HEK293 (cell line): ENCODE results near the gene SEC24A.
A peak's percentile ranks its signal among the peaks of the same experiment; 100 is the strongest.

Experiments used
- CTCF ChIA-PET: fragments of 350-600 bp; formaldehyde crosslinking; extraction: SDS; loops from one replicate; lab custom pipeline; 2021; ENCODE audit warnings: antibody characterized with exemption; lab: Yijun Ruan, JAX
- POLR2A ChIA-PET: fragments of 300-600 bp; formaldehyde crosslinking; extraction: SDS; loops from one replicate; lab custom pipeline; 2020; ENCODE audit warnings: antibody characterized with exemption, inconsistent platforms; lab: Yijun Ruan, JAX
- H3K27ac ChIP-seq: fragments of 200-500 bp; sonication (Bioruptor generic); 2 replicates; pipeline ENCODE4 v1.5.1; 2014; ENCODE audit warnings: low read depth, low read length, control low read depth, inconsistent platforms; ENCODE audit errors: extremely low read depth
- H3K36me3 ChIP-seq, 2 experiments: fragments of 200-500 bp in 1 of 2; sonication (Bioruptor generic) in 1 of 2; 1 replicate in 1 of 2; 2 replicates in 1 of 2; pipeline ENCODE4 v1.5.1; 2014 to 2017; ENCODE audit warnings: inconsistent platforms in 2 of 2, low read length in 2 of 2; ENCODE audit not compliant: control insufficient read depth in 2 of 2, insufficient read depth in 1 of 2
- H3K4me1 ChIP-seq: fragments of 200-500 bp; sonication (Bioruptor generic); 2 replicates; pipeline ENCODE4 v1.5.1; 2014; ENCODE audit warnings: mild to moderate bottlenecking, low read length, inconsistent platforms; ENCODE audit not compliant: control insufficient read depth, insufficient read depth
- H3K4me3 ChIP-seq: 2 replicates; pipeline ENCODE4 v1.5.1; 2011; ENCODE audit warnings: low read depth, mild to moderate bottlenecking, control low read depth, low read length, moderate library complexity
- H3K9me3 ChIP-seq: fragments of 200-500 bp; sonication (Bioruptor generic); 2 replicates; pipeline ENCODE4 v1.5.1; 2014; ENCODE audit warnings: low read depth, low read length, inconsistent platforms; ENCODE audit not compliant: control insufficient read depth, insufficient read depth
- HOXA7 ChIP-seq: sonication (generic); formaldehyde crosslinking; IDR thresholded peaks from 2 replicates; pipeline ENCODE4 v1.8.1; 2022; ENCODE audit warnings: missing genetic modification reagents, borderline replicate concordance
- HOXC10 ChIP-seq: sonication (generic); formaldehyde crosslinking; IDR thresholded peaks from 2 replicates; pipeline ENCODE4 v1.8.1; 2023; ENCODE audit warnings: mild to moderate bottlenecking, missing genetic modification reagents
- HOXD13 ChIP-seq: sonication (generic); formaldehyde crosslinking; IDR thresholded peaks from 2 replicates; pipeline ENCODE4 v1.8.0; 2022; ENCODE audit warnings: missing genetic modification reagents, borderline replicate concordance
- KLF16 ChIP-seq: fragments of 450-650 bp; formaldehyde crosslinking; IDR thresholded peaks from 2 replicates; pipeline ENCODE4 v1.5.1; 2017; ENCODE audit warnings: missing biosample characterization, missing genetic modification characterization
- MZF1 ChIP-seq: fragments of 450-650 bp; formaldehyde crosslinking; IDR thresholded peaks from 2 replicates; pipeline ENCODE4 v1.5.1; 2017; ENCODE audit warnings: missing biosample characterization, missing genetic modification characterization, borderline replicate concordance
- SP7 ChIP-seq: fragments of 450-650 bp; formaldehyde crosslinking; IDR thresholded peaks from 2 replicates; pipeline ENCODE4 v1.5.1; 2016; ENCODE audit warnings: missing biosample characterization, missing genetic modification characterization
- ZBTB48 ChIP-seq: fragments of 450-650 bp; formaldehyde crosslinking; IDR thresholded peaks from 2 replicates; pipeline ENCODE4 v1.5.1; 2016; ENCODE audit warnings: missing biosample characterization, missing genetic modification characterization
- ZBTB7A ChIP-seq: fragments of 450-650 bp; formaldehyde crosslinking; IDR thresholded peaks from 2 replicates; pipeline ENCODE4 v1.5.1; 2016; ENCODE audit warnings: low read depth, missing biosample characterization, missing genetic modification characterization
- ZFHX2 ChIP-seq: fragments of 450-650 bp; formaldehyde crosslinking; conservative IDR thresholded peaks from 2 replicates; pipeline ENCODE4 v1.5.1; 2016; ENCODE audit warnings: missing biosample characterization, missing genetic modification characterization
- ZNF146 ChIP-seq: fragments of 450-650 bp; formaldehyde crosslinking; IDR thresholded peaks from 2 replicates; pipeline ENCODE4 v1.5.1; 2016; ENCODE audit warnings: missing biosample characterization, missing genetic modification characterization
- ZNF211 ChIP-seq: fragments of 450-650 bp; formaldehyde crosslinking; IDR thresholded peaks from 2 replicates; pipeline ENCODE4 v1.5.1; 2016; ENCODE audit warnings: low read depth, missing biosample characterization, missing genetic modification characterization
- ZNF394 ChIP-seq: fragments of 450-650 bp; formaldehyde crosslinking; IDR thresholded peaks from 2 replicates; pipeline ENCODE4 v1.5.1; 2016; ENCODE audit warnings: missing biosample characterization, missing genetic modification characterization, mild to moderate bottlenecking, moderate library complexity, borderline replicate concordance
- ZNF426 ChIP-seq: fragments of 450-650 bp; formaldehyde crosslinking; IDR thresholded peaks from 2 replicates; pipeline ENCODE4 v1.5.1; 2017; ENCODE audit warnings: missing biosample characterization, missing genetic modification characterization, mild to moderate bottlenecking, inconsistent platforms, moderate library complexity
- ZNF549 ChIP-seq: fragments of 450-650 bp; IDR thresholded peaks from 2 replicates; pipeline ENCODE4 v1.5.1; 2018; ENCODE audit warnings: missing biosample characterization, missing genetic modification characterization, mild to moderate bottlenecking, inconsistent platforms, moderate library complexity
- ZNF555 ChIP-seq: fragments of 450-650 bp; formaldehyde crosslinking; conservative IDR thresholded peaks from 2 replicates; pipeline ENCODE4 v1.5.1; 2017; ENCODE audit warnings: missing biosample characterization, mild to moderate bottlenecking, missing genetic modification characterization, inconsistent platforms
- ZNF654 ChIP-seq: fragments of 450-650 bp; formaldehyde crosslinking; IDR thresholded peaks from 2 replicates; pipeline ENCODE4 v1.5.1; 2016; ENCODE audit warnings: low read depth, missing biosample characterization, missing genetic modification characterization
- ZNF670 ChIP-seq: fragments of 450-650 bp; formaldehyde crosslinking; IDR thresholded peaks from 2 replicates; pipeline ENCODE4 v1.5.1; 2016; ENCODE audit warnings: missing biosample characterization, missing genetic modification characterization, low read depth
- ZNF701 ChIP-seq: fragments of 450-650 bp; formaldehyde crosslinking; IDR thresholded peaks from 2 replicates; pipeline ENCODE4 v1.5.1; 2016; ENCODE audit warnings: missing biosample characterization, missing genetic modification characterization
- ZNF747 ChIP-seq: fragments of 450-650 bp; formaldehyde crosslinking; IDR thresholded peaks from 2 replicates; pipeline ENCODE4 v1.5.1; 2016; ENCODE audit warnings: missing biosample characterization, missing genetic modification characterization
- ZSCAN23 ChIP-seq: fragments of 450-650 bp; formaldehyde crosslinking; IDR thresholded peaks from 2 replicates; pipeline ENCODE4 v1.5.1; 2016; ENCODE audit warnings: missing biosample characterization, missing genetic modification characterization
- TF ChIP-seq, protein P1 (sequence below): fragments of 450-650 bp; formaldehyde crosslinking; IDR thresholded peaks from 2 replicates; pipeline ENCODE4 v1.5.1; 2016; ENCODE audit warnings: missing biosample characterization, missing genetic modification characterization
- TF ChIP-seq, protein P2 (sequence below): fragments of 450-650 bp; IDR thresholded peaks from 2 replicates; pipeline ENCODE4 v1.5.1; 2018; ENCODE audit warnings: missing biosample characterization, missing genetic modification characterization
- TF ChIP-seq, protein P3 (sequence below): fragments of 450-650 bp; formaldehyde crosslinking; conservative IDR thresholded peaks from 2 replicates; pipeline ENCODE4 v1.5.1; 2016; ENCODE audit warnings: low read depth, missing biosample characterization, missing genetic modification characterization

SEC24A gene

DNA sequence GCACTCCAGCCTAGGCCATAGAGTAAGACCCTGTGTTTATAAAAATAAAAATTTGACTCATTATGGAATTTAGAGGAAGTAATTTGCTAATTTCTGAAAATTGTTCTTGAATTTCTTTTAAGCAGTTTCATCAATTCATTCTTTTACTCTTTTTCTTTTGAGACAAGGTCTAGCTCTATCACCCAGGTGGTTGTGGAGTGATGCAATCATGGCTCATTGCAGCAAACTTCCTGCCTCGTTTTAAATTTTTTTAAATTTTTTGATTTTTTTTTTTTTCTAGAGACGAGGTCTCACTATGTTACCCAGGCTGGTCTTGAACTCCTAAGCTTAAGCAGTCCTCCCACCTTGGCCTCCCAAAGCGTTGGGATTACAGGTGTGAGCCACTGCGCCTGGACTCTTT, 86.7 kb downstream of the SEC24A start:
- no peak for TF ChIP-seq ZNF747 (tag by site-specific recombination)
- no peak for TF ChIP-seq ZNF394
- no peak for TF ChIP-seq ZNF670 (tag by site-specific recombination)
- no peak for TF ChIP-seq ZNF549 (tag by site-specific recombination)
- H3K4me3 ChIP-seq: no peak overlapping the region
- CTCF ChIA-PET: interaction anchor here (0.5 kb wide), 1 partner anchor 432 kb away, joined by 3 read pairs; no protein-coding TSS in a partner anchor
- H3K4me1 ChIP-seq: peaks cover 8% of the 10 kb centered on the region
- no peaks in the 10 kb centered on the region for H3K9me3 ChIP-seq
- no peak overlapping the region for H3K27ac ChIP-seq
- H3K36me3 ChIP-seq: no peaks in the 10 kb centered on the region
- POLR2A ChIA-PET: interaction anchor here (0.6 kb wide), 1 partner anchor 99 kb away, joined by 3 read pairs; no protein-coding TSS in a partner anchor

DNA sequence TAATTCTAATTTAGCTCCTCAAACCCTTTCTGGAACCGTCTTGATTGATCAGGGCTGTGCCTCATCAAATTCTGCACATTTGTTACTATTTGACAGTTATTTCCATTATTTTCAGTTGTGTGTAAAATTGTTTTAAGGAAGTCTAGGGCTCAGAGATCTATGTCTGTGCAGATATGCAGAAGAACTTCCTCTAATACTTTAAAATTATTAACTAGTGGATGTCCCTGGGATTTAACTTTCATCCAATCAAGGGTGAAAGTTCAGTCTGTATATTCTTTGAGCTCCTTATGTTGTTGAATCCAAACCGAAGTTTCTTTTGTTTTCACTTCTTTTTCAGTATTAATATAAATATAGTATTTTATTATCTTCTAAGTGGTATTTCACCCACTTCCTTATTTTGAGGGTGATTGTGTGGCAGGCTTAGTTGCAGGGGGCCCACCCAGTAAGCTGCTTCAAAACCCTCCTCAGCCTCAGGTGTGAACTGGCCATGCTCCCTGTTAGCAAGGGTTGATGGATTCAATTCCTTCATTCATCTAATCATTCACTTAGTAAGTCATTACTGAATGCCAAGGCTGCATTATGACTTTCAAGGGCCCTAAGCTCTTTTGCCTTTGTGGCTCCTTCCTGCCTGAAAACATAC, 87.7 kb downstream of the SEC24A start:
- peaks cover 0 to 8% of the 10 kb centered on the region in 2 experiments; a peak in 1 of 3 replicates for H3K36me3 ChIP-seq
- H3K9me3 ChIP-seq: no peaks in the 10 kb centered on the region
- ChIA-PET CTCF (interaction anchor here (0.6 to 1.2 kb wide), 4 partner anchors 19 to 159 kb away, joined by 3 to 7 read pairs (median 3); partner anchors contain the start of gene DDX46), POLR2A (no interaction called here)
- H3K4me3 ChIP-seq: no peak overlapping the region
- no peak overlapping the region for H3K27ac ChIP-seq
- H3K4me1 ChIP-seq: peaks cover 10% of the 10 kb centered on the region
- no peak for TF ChIP-seq ZNF146
- TF ChIP-seq, protein P1, sequence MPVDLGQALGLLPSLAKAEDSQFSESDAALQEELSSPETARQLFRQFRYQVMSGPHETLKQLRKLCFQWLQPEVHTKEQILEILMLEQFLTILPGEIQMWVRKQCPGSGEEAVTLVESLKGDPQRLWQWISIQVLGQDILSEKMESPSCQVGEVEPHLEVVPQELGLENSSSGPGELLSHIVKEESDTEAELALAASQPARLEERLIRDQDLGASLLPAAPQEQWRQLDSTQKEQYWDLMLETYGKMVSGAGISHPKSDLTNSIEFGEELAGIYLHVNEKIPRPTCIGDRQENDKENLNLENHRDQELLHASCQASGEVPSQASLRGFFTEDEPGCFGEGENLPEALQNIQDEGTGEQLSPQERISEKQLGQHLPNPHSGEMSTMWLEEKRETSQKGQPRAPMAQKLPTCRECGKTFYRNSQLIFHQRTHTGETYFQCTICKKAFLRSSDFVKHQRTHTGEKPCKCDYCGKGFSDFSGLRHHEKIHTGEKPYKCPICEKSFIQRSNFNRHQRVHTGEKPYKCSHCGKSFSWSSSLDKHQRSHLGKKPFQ (tag by site-specific recombination): peak; percentile 48; the same call in 1 of the 2 replicates

DNA sequence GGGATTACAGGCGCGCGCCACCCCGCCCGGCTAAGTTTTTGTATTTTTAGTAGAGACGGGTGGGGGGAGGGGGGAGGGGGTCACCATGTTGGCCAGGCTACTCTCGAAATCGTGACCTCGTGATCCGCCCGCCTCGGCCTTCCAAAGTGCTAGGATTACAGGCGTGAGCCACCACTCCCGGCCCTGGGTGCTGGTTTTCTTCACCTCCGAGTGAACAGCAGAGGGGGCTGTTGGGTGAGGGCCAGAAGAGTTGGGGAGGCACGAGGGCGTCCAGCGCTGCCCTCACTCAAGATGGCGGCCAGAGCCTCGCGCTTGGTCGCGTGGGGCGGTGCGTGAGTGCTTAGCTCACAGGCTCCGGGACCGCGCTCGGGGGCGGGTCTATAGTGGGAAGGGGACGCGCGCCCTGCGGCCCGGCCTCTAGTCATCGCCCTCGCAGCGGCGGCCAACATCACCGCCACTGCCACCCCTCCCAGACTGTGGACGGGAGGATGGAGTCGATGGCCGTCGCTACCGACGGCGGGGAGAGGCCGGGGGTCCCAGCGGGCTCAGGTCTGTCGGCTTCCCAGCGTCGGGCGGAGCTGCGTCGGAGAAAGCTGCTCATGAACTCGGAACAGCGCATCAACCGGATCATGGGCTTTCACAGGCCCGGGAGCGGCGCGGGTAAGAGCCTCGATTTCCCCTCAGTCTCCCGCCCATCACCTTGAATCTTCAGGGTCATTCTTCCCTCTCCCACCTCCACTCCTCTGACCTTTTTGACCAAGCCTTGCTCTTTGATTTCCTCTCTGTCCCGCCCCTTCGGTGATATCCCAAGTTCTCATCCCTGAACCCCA, 89.8 kb downstream of the SEC24A start, which contains the start of gene CAMLG:
Gene CAMLG (plus strand): TSS at position 416 of the 830 bp plus-strand sequence. CDS start 73 bp downstream, at position 489.
- CTCF ChIA-PET: interaction anchor here (0.7 to 1.6 kb wide), 9 partner anchors 9 to 1815 kb away, joined by 3 to 11 read pairs (median 4); partner anchors contain the start of gene DDX46
- POLR2A ChIA-PET: interaction anchor here (0.6 to 2.5 kb wide), 10 partner anchors 12 to 684 kb away, joined by 3 to 25 read pairs (median 4); partner anchors contain the start of genes C5orf24, DDX46, PCBD2 and SEC24A
- peaks cover 13 to 22% of the 10 kb centered on the region in 2 experiments for H3K36me3 ChIP-seq
- H3K27ac ChIP-seq: peak within 1 kb of the TSS; percentile 54
- H3K4me1 ChIP-seq: peaks cover 10% of the 10 kb centered on the region
- no peaks in the 10 kb centered on the region for H3K9me3 ChIP-seq
- H3K4me3 ChIP-seq: peak within 1 kb of the TSS; percentile 84
- no peak for TF ChIP-seq ZNF426 (tag by site-specific recombination)
- TF ChIP-seq ZNF211: no peak
- TF ChIP-seq ZBTB48: no peak
- TF ChIP-seq KLF16 (tag by site-specific recombination): peak; percentile 92
- TF ChIP-seq MZF1 (tag by site-specific recombination): peak; percentile 66; the same call in 1 of the 2 replicates
- TF ChIP-seq HOXA7 (CRISPR knock-in tag): no peak
- TF ChIP-seq, protein P2, sequence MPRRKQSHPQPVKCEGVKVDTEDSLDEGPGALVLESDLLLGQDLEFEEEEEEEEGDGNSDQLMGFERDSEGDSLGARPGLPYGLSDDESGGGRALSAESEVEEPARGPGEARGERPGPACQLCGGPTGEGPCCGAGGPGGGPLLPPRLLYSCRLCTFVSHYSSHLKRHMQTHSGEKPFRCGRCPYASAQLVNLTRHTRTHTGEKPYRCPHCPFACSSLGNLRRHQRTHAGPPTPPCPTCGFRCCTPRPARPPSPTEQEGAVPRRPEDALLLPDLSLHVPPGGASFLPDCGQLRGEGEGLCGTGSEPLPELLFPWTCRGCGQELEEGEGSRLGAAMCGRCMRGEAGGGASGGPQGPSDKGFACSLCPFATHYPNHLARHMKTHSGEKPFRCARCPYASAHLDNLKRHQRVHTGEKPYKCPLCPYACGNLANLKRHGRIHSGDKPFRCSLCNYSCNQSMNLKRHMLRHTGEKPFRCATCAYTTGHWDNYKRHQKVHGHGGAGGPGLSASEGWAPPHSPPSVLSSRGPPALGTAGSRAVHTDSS: no peak
- no peak for TF ChIP-seq HOXC10 (CRISPR knock-in tag)
- TF ChIP-seq ZNF654 (tag by site-specific recombination): peak; percentile 66
- TF ChIP-seq ZNF701 (tag by site-specific recombination): no peak
- TF ChIP-seq ZFHX2 (tag by site-specific recombination): peak; percentile 89
- TF ChIP-seq, protein P3, sequence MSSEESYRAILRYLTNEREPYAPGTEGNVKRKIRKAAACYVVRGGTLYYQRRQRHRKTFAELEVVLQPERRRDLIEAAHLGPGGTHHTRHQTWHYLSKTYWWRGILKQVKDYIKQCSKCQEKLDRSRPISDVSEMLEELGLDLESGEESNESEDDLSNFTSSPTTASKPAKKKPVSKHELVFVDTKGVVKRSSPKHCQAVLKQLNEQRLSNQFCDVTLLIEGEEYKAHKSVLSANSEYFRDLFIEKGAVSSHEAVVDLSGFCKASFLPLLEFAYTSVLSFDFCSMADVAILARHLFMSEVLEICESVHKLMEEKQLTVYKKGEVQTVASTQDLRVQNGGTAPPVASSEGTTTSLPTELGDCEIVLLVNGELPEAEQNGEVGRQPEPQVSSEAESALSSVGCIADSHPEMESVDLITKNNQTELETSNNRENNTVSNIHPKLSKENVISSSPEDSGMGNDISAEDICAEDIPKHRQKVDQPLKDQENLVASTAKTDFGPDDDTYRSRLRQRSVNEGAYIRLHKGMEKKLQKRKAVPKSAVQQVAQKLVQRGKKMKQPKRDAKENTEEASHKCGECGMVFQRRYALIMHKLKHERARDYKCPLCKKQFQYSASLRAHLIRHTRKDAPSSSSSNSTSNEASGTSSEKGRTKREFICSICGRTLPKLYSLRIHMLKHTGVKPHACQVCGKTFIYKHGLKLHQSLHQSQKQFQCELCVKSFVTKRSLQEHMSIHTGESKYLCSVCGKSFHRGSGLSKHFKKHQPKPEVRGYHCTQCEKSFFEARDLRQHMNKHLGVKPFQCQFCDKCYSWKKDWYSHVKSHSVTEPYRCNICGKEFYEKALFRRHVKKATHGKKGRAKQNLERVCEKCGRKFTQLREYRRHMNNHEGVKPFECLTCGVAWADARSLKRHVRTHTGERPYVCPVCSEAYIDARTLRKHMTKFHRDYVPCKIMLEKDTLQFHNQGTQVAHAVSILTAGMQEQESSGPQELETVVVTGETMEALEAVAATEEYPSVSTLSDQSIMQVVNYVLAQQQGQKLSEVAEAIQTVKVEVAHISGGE (tag by site-specific recombination): peak; percentile 51; the same call in 1 of the 2 replicates
- TF ChIP-seq ZBTB7A (tag by site-specific recombination): no peak; the same call in none of the 2 replicates
- peak; percentile 82 for TF ChIP-seq SP7 (tag by site-specific recombination)
- TF ChIP-seq ZNF670 (tag by site-specific recombination): no peak
- no peak for TF ChIP-seq ZSCAN23 (tag by site-specific recombination)
- no peak for TF ChIP-seq HOXD13 (CRISPR knock-in tag)
- TF ChIP-seq ZNF555: no peak
